HepG2 (cell line): ENCODE results near the gene ABCC8. TPM values are rescaled to one million over a fixed set of nuclear protein-coding genes. Genes with fewer than 3 reads are reported as not detected.

ENCODE experiments used
- CHCHD3 ChIP-seq: sonication (generic); formaldehyde crosslinking; IDR thresholded peaks from 2 replicates; pipeline ENCODE4 v1.8.0; 2022; ENCODE audit warnings: mild to moderate bottlenecking, missing genetic modification reagents, moderate library complexity
- GFI1 ChIP-seq: sonication (generic); formaldehyde crosslinking; IDR thresholded peaks from 2 replicates; pipeline ENCODE4 v1.5.0; 2020; ENCODE audit warnings: missing genetic modification reagents, mild to moderate bottlenecking, borderline replicate concordance
- KAT8 ChIP-seq: IDR thresholded peaks from 2 replicates; pipeline ENCODE4 v1.6.1; 2016; ENCODE audit warnings: missing genetic modification reagents, missing compliant biosample characterization
- MED1 ChIP-seq: sonication (generic); formaldehyde crosslinking; IDR thresholded peaks from 2 replicates; pipeline ENCODE4 v1.4.0; 2020; ENCODE audit warnings: missing genetic modification reagents
- NAIF1 ChIP-seq: sonication (generic); formaldehyde crosslinking; IDR thresholded peaks from 2 replicates; pipeline ENCODE4 v1.5.0; 2020; ENCODE audit warnings: mild to moderate bottlenecking, missing genetic modification reagents, borderline replicate concordance
- NR3C1 ChIP-seq: sonication (generic); formaldehyde crosslinking; IDR thresholded peaks from 2 replicates; pipeline ENCODE4 v1.4.0; 2020; ENCODE audit warnings: missing genetic modification reagents
- PAWR ChIP-seq: sonication (generic); formaldehyde crosslinking; IDR thresholded peaks from 2 replicates; pipeline ENCODE4 v1.4.0; 2020; ENCODE audit warnings: missing genetic modification reagents, mild to moderate bottlenecking, borderline replicate concordance
- POLR2G ChIP-seq: fragments of 200-400 bp; formaldehyde crosslinking; IDR thresholded peaks from 2 replicates; pipeline ENCODE4 v1.6.1; 2018; ENCODE audit warnings: mild to moderate bottlenecking, low read depth, low read length, moderate library complexity
- SAFB2 ChIP-seq: sonication (generic); formaldehyde crosslinking; IDR thresholded peaks from 2 replicates; pipeline ENCODE4 v1.5.1; 2020; ENCODE audit warnings: missing genetic modification reagents, low read depth, mild to moderate bottlenecking, borderline replicate concordance
- ZFP36 ChIP-seq: fragments of 150-350 bp; IDR thresholded peaks from 2 replicates; pipeline ENCODE4 v1.6.1; 2018; ENCODE audit warnings: borderline replicate concordance, low read length, low read depth; ENCODE audit not compliant: partially characterized antibody
- ZMAT3 ChIP-seq: sonication (generic); formaldehyde crosslinking; conservative IDR thresholded peaks from 2 replicates; pipeline ENCODE4 v1.7.0; 2021; ENCODE audit warnings: missing genetic modification reagents
- ZNF280D ChIP-seq: sonication (generic); formaldehyde crosslinking; IDR thresholded peaks from 2 replicates; pipeline ENCODE4 v1.5.1; 2020; ENCODE audit warnings: mild to moderate bottlenecking, missing genetic modification reagents
- ZNF704 ChIP-seq: sonication (generic); formaldehyde crosslinking; IDR thresholded peaks from 2 replicates; pipeline ENCODE4 v1.8.1; 2023; ENCODE audit warnings: mild to moderate bottlenecking, inconsistent platforms, moderate library complexity, missing genetic modification reagents, borderline replicate concordance
- polyA plus RNA-seq, 8 experiments: library from polyadenylated mRNA; depleted of rRNA in 3 of 8; stranded (reverse) in 7 of 8; unstranded in 1 of 8; fragments of >200 nt; fragmentation: Illumina TruSeq in 4 of 8; extraction: Trizol in 4 of 8; gene quantifications; 2 replicates each; pipeline versions ENCODE4 v1.2.1 to v1.2.3, GENCODE V29; 2011 to 2016; ENCODE audit warnings: low read depth in 4 of 8, missing spikeins in 1 of 8, mixed read lengths in 1 of 8; ENCODE audit not compliant: insufficient read depth in 1 of 8
- total RNA-seq, 5 experiments: library from RNA; depleted of rRNA; stranded (reverse); fragments of >200 nt; fragmentation: Illumina TruSeq; extraction: Trizol; gene quantifications; 2 replicates each; pipeline ENCODE4 v1.2.3, GENCODE V29; 2016; ENCODE audit warnings: low read depth in 1 of 5
- TF ChIP-seq, protein P1 (sequence below): sonication (generic); formaldehyde crosslinking; IDR thresholded peaks from 2 replicates; pipeline ENCODE4 v1.5.1; 2020; ENCODE audit warnings: missing genetic modification reagents, mild to moderate bottlenecking, borderline replicate concordance
- TF ChIP-seq, protein P2 (sequence below): conservative IDR thresholded peaks from 2 replicates; pipeline ENCODE4 v1.6.1; 2018; ENCODE audit warnings: missing genetic modification reagents
- TF ChIP-seq, protein P3 (sequence below): sonication (generic); formaldehyde crosslinking; IDR thresholded peaks from 2 replicates; pipeline ENCODE4 v1.4.0; 2020; ENCODE audit warnings: missing genetic modification reagents

ABCC8 gene
- total and polyA plus RNA-seq, 2 of the 13 experiments (the other 11 are each of a cell fraction or from before 2014, with no cell fraction given), result not detected

DNA sequence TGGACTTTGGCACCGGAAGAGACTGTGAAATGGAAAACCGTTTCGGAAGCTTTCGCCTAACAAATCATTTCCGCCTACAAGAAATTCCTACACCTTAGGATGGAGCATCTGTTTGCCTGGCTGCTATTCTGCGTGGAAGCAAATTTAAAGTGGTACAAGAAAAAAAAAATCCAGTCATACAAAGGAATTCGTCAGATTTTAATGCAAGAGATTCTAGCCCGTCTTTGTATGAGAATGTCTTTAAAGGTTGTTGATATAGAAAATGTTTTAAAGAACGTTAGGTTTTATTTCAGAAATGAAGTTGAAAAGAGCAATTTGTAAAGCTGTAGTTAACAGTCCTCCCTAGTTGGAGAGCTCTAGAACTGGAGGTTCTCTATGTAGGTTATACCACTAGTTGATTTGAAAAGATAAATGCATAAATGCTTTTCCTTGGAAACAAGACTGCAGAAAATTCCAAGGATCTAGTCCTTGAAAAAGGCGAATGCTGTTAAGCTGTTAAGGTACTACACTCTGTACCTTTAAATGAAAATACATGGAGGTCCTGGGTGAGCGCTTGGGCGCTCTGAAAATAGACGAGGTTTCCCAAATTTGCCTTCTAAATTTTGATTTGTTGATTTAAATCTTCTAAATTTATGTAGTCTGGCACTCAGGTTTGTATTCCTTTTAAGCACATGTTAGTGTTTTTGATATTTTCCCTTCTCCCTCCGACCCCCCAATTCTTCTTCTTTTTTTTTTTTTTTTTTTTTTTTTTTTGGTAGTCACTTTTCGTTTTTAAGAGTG lies 122.6 kb downstream of the ABCC8 start (continued):
- no peak; the same call in 1 of the 2 replicates for TF ChIP-seq KAT8 (CRISPR knock-in tag)
- TF ChIP-seq, protein P1, sequence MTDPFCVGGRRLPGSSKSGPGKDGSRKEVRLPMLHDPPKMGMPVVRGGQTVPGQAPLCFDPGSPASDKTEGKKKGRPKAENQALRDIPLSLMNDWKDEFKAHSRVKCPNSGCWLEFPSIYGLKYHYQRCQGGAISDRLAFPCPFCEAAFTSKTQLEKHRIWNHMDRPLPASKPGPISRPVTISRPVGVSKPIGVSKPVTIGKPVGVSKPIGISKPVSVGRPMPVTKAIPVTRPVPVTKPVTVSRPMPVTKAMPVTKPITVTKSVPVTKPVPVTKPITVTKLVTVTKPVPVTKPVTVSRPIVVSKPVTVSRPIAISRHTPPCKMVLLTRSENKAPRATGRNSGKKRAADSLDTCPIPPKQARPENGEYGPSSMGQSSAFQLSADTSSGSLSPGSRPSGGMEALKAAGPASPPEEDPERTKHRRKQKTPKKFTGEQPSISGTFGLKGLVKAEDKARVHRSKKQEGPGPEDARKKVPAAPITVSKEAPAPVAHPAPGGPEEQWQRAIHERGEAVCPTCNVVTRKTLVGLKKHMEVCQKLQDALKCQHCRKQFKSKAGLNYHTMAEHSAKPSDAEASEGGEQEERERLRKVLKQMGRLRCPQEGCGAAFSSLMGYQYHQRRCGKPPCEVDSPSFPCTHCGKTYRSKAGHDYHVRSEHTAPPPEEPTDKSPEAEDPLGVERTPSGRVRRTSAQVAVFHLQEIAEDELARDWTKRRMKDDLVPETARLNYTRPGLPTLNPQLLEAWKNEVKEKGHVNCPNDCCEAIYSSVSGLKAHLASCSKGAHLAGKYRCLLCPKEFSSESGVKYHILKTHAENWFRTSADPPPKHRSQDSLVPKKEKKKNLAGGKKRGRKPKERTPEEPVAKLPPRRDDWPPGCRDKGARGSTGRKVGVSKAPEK (CRISPR knock-in tag), result no peak
- no peak for TF ChIP-seq MED1 (CRISPR knock-in tag)
- TF ChIP-seq NAIF1 (CRISPR knock-in tag), result no peak
- TF ChIP-seq, protein P2, sequence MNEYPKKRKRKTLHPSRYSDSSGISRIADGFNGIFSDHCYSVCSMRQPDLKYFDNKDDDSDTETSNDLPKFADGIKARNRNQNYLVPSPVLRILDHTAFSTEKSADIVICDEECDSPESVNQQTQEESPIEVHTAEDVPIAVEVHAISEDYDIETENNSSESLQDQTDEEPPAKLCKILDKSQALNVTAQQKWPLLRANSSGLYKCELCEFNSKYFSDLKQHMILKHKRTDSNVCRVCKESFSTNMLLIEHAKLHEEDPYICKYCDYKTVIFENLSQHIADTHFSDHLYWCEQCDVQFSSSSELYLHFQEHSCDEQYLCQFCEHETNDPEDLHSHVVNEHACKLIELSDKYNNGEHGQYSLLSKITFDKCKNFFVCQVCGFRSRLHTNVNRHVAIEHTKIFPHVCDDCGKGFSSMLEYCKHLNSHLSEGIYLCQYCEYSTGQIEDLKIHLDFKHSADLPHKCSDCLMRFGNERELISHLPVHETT (CRISPR knock-in tag), result 0 out of 2 replicates have a peak, but pooled peaks have one; percentile 17
- no peak for TF ChIP-seq CHCHD3
- no peak for TF ChIP-seq ZNF704 (CRISPR knock-in tag)
- no peak for TF ChIP-seq PAWR (CRISPR knock-in tag)
- TF ChIP-seq, protein P3, sequence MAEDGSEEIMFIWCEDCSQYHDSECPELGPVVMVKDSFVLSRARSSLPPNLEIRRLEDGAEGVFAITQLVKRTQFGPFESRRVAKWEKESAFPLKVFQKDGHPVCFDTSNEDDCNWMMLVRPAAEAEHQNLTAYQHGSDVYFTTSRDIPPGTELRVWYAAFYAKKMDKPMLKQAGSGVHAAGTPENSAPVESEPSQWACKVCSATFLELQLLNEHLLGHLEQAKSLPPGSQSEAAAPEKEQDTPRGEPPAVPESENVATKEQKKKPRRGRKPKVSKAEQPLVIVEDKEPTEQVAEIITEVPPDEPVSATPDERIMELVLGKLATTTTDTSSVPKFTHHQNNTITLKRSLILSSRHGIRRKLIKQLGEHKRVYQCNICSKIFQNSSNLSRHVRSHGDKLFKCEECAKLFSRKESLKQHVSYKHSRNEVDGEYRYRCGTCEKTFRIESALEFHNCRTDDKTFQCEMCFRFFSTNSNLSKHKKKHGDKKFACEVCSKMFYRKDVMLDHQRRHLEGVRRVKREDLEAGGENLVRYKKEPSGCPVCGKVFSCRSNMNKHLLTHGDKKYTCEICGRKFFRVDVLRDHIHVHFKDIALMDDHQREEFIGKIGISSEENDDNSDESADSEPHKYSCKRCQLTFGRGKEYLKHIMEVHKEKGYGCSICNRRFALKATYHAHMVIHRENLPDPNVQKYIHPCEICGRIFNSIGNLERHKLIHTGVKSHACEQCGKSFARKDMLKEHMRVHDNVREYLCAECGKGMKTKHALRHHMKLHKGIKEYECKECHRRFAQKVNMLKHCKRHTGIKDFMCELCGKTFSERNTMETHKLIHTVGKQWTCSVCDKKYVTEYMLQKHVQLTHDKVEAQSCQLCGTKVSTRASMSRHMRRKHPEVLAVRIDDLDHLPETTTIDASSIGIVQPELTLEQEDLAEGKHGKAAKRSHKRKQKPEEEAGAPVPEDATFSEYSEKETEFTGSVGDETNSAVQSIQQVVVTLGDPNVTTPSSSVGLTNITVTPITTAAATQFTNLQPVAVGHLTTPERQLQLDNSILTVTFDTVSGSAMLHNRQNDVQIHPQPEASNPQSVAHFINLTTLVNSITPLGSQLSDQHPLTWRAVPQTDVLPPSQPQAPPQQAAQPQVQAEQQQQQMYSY (CRISPR knock-in tag), result no peak
- TF ChIP-seq ZNF280D (CRISPR knock-in tag), result no peak
- no peak for TF ChIP-seq ZFP36
- TF ChIP-seq SAFB2 (CRISPR knock-in tag), result no peak
- TF ChIP-seq GFI1 (CRISPR knock-in tag), result peak; percentile 12
- peak; percentile 25; the same call in 1 of the 2 replicates for TF ChIP-seq POLR2G
- no peak for TF ChIP-seq ZMAT3 (CRISPR knock-in tag)
- TF ChIP-seq NR3C1 (CRISPR knock-in tag), result no peak
